ENCODE data around the gene TLCD1.

The TLCD1 gene

DNA sequence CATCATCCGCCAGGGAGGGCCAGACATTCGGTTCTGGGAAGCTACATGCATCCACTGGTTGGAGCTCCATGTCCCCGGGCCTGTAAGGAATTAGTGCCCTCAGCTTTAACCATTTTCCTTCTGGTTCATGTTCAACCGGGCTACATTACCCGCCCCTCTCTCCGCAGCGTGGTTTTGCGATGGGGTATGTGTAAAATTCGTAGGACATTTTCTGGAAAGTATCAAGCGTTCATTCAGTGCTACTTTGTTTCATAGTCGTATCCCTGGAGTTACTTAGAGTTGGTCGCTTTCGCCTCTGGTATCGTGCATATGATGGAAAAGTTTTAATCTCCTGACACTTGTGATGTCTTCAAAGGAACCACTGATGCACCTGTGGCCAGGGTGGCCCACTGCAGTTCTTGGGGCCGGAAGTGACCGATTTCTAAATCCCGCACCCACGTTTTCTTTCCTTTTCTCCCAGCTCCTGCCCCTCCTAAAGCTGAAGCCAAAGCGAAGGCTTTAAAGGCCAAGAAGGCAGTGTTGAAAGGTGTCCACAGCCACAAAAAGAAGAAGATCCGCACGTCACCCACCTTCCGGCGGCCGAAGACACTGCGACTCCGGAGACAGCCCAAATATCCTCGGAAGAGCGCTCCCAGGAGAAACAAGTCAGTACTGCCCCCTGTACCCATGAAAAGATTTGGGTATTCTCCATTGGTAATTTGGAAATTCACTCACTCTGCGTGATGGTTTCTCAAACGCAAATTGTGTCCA, 5.6 kb downstream of the TLCD1 start:
- Histone ChIP-seq H3K4me3 (ENCODE audit: low read depth, low read length) (peak overlapping the region; percentile 92), H3K4me1 (ENCODE audit: control insufficient read depth, insufficient read depth, low read length) (peaks cover 21% of the 10 kb centered on the region), H3K9me3 (ENCODE audit: control insufficient read depth, insufficient read depth, low read depth, low read length) (no peaks in the 10 kb centered on the region), H3K36me3 (ENCODE audit: control insufficient read depth in 2 of 2, insufficient read depth in 1 of 2, low read length in 2 of 2) (peaks cover 26 to 66% of the 10 kb centered on the region in 2 experiments), H3K27ac (ENCODE audit: extremely low read depth, low read depth, low read length) (peak overlapping the region; percentile 90)
- POLR2A ChIA-PET = interaction anchor here (0.6 to 4.3 kb wide), 29 partner anchors 8 to 872 kb away, joined by 3 to 190 read pairs (median 5); partner anchors contain the start of genes ANKRD13B, BLTP2, FAM222B and FLOT2
- TF ChIP-seq ZNF23 (tag by site-specific recombination; IDR thresholded peaks at IDR 0.05; ENCODE audit: borderline replicate concordance) (peak; percentile 19; the same call in 1 of the 2 replicates), SCRT2 (tag by site-specific recombination; IDR thresholded peaks at IDR 0.05) (0 out of 2 replicates have a peak, but pooled peaks have one; percentile 38), ZNF664 (tag by site-specific recombination; IDR thresholded peaks at IDR 0.05) (no peak), ZNF138 (tag by site-specific recombination; IDR thresholded peaks at IDR 0.05; ENCODE audit: borderline replicate concordance) (0 out of 2 replicates have a peak, but pooled peaks have one; percentile 1), ZNF302 (tag by site-specific recombination; IDR thresholded peaks at IDR 0.05; ENCODE audit: low read depth) (no peak), OVOL3 (tag by site-specific recombination; IDR thresholded peaks at IDR 0.05) (0 out of 2 replicates have a peak, but pooled peaks have one; percentile 8), ZNF792 (tag by site-specific recombination; IDR thresholded peaks at IDR 0.05) (no peak), ZNF843 (tag by site-specific recombination; IDR thresholded peaks at IDR 0.05) (0 out of 2 replicates have a peak, but pooled peaks have one; percentile 11), SP7 (tag by site-specific recombination; IDR thresholded peaks at IDR 0.05) (no peak), ZNF266 (tag by site-specific recombination; IDR thresholded peaks at IDR 0.05; ENCODE audit: low read depth) (no peak), ZNF660 (tag by site-specific recombination; IDR thresholded peaks at IDR 0.05) (0 out of 2 replicates have a peak, but pooled peaks have one; percentile 8), ZNF623 (tag by site-specific recombination; IDR thresholded peaks at IDR 0.05) (peak; percentile 20; the same call in 1 of the 2 replicates), ZNF248 (tag by site-specific recombination; IDR thresholded peaks at IDR 0.05) (no peak), ZNF341 (tag by site-specific recombination; IDR thresholded peaks at IDR 0.05; ENCODE audit: low read depth) (0 out of 2 replicates have a peak, but pooled peaks have one; percentile 2)
- TF ChIP-seq, protein P1, sequence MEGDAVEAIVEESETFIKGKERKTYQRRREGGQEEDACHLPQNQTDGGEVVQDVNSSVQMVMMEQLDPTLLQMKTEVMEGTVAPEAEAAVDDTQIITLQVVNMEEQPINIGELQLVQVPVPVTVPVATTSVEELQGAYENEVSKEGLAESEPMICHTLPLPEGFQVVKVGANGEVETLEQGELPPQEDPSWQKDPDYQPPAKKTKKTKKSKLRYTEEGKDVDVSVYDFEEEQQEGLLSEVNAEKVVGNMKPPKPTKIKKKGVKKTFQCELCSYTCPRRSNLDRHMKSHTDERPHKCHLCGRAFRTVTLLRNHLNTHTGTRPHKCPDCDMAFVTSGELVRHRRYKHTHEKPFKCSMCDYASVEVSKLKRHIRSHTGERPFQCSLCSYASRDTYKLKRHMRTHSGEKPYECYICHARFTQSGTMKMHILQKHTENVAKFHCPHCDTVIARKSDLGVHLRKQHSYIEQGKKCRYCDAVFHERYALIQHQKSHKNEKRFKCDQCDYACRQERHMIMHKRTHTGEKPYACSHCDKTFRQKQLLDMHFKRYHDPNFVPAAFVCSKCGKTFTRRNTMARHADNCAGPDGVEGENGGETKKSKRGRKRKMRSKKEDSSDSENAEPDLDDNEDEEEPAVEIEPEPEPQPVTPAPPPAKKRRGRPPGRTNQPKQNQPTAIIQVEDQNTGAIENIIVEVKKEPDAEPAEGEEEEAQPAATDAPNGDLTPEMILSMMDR (tag by site-specific recombination; IDR thresholded peaks at IDR 0.05) = peak; percentile 28; the same call in 1 of the 2 replicates
- TF ChIP-seq, protein P2, sequence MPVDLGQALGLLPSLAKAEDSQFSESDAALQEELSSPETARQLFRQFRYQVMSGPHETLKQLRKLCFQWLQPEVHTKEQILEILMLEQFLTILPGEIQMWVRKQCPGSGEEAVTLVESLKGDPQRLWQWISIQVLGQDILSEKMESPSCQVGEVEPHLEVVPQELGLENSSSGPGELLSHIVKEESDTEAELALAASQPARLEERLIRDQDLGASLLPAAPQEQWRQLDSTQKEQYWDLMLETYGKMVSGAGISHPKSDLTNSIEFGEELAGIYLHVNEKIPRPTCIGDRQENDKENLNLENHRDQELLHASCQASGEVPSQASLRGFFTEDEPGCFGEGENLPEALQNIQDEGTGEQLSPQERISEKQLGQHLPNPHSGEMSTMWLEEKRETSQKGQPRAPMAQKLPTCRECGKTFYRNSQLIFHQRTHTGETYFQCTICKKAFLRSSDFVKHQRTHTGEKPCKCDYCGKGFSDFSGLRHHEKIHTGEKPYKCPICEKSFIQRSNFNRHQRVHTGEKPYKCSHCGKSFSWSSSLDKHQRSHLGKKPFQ (tag by site-specific recombination; IDR thresholded peaks at IDR 0.05) = 0 out of 2 replicates have a peak, but pooled peaks have one; percentile 4
- TF ChIP-seq, protein P3, sequence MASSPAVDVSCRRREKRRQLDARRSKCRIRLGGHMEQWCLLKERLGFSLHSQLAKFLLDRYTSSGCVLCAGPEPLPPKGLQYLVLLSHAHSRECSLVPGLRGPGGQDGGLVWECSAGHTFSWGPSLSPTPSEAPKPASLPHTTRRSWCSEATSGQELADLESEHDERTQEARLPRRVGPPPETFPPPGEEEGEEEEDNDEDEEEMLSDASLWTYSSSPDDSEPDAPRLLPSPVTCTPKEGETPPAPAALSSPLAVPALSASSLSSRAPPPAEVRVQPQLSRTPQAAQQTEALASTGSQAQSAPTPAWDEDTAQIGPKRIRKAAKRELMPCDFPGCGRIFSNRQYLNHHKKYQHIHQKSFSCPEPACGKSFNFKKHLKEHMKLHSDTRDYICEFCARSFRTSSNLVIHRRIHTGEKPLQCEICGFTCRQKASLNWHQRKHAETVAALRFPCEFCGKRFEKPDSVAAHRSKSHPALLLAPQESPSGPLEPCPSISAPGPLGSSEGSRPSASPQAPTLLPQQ (tag by site-specific recombination; IDR thresholded peaks at IDR 0.05) = no peak
- TF ChIP-seq, protein P4, sequence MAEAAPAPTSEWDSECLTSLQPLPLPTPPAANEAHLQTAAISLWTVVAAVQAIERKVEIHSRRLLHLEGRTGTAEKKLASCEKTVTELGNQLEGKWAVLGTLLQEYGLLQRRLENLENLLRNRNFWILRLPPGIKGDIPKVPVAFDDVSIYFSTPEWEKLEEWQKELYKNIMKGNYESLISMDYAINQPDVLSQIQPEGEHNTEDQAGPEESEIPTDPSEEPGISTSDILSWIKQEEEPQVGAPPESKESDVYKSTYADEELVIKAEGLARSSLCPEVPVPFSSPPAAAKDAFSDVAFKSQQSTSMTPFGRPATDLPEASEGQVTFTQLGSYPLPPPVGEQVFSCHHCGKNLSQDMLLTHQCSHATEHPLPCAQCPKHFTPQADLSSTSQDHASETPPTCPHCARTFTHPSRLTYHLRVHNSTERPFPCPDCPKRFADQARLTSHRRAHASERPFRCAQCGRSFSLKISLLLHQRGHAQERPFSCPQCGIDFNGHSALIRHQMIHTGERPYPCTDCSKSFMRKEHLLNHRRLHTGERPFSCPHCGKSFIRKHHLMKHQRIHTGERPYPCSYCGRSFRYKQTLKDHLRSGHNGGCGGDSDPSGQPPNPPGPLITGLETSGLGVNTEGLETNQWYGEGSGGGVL (tag by site-specific recombination; IDR thresholded peaks at IDR 0.05) = no peak
- CTCF ChIA-PET = interaction anchor here (0.6 to 13.6 kb wide), 7 partner anchors 26 to 396 kb away, joined by 3 to 445 read pairs (median 3); partner anchors contain the start of genes BLTP2 and TRAF4
